Activated CD8-positive, alpha-beta memory T cell treated with anti-CD3 and anti-CD28 coated beads for 1 hour (primary cell): ENCODE results near the gene MMRN1.

Experiments used
- DNase-seq, 2 donors: peaks; one replicate each; pipeline ENCODE4 v3.0.0-alpha.2; 2020; ENCODE audit warnings: low read depth in 1 of 2; ENCODE audit errors: extremely low read depth in 1 of 2

Gene MMRN1

DNA sequence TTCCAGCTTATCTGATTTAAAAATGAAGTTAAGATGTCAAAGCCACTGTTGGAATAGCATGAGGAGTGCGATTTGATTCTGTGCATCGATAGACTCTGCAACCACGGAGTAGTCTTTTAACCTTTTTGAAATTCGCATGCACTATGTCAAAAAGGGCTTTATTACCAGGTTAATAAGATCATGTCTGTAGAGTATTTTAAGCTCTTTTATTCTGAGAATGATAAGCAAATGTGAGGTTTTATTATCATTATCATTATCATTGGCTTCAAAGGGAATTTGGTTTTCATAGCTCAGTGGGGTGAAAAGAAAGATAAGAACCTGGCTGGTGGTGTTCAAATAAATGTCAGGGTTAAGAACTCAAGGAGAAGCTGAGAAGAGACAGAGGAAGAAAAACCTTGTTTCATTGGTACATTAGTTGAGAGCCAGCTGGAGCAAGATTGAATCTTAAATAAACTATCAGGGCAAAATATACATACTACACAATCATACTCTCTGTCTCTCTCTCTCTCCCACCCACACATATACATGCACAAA, 102.6 kb downstream of the MMRN1 start:
- DNase-seq: no peak

DNA sequence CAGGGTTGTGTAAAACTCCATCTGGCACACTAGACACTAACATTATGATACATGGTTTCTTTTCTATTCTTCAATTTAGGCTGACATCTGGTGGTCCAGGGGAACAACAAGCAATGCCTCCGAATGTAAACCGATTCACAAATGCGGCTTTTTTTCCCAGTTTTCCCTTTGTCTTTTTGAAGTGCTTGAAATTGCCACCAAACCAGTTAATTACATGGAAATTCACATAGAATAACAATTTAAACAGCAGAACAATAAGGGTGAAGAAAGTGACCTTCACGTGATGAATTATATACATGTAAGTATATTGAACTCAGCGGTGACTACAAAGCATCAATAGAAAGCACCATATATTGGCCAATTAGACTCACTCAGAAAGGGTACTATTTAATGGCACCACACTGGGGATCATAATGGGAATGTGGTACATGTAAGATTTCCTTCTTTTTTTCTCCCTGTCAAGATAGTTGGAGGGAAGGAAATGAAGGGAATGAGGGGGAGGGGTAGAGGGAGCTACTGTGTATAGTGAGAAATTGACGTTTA, 103.9 kb downstream of the MMRN1 start:
- DNase-seq: no peak

DNA sequence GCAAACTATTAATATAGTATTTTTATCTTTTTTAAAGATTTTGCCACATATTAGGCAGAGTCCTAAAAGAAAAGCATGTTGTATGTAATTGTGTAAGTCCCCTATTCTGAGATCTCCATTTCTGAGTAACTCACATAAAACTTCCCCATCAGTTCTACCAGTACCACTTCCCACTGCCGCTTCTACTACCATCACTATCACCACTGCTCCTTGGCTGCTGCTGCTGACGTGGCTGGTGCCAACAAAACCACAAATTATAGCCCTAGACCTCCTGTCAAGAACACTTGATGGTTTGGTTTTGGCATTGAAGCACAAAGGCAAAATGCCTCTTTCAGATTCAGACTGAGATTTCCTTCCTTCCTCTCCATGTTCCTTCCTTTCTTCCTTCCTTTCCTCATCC, 106.4 kb downstream of the MMRN1 start:
- DNase-seq: no peak

DNA sequence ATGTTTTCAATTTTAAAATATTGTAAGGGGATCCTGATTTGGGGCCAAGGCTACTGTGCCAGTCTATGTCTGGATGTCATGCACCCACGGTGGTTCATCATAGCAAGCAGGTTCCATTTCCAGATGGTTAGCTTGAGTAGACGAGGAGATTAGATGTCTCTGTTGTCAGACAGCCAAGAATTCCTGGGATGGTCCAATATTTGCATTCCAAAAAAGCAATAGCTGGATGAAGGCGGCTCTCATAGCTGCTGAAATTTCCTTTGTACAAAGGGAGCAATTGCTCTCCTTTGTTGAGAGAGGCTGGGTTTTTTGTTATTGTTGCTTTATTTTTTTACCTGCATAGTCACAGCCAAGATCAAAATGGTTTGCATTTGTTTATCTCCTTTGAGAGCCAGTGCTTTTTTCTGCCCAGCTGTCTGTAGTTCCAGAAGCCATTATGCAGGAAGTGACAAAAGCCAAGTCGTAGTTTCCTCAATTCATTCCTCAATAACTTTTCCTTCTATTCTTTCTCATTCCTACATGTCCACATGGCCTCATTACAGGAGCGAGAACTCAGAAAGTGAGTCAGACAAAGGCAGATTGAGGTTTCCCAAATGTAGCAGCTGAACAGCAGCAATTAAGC, 107.9 kb downstream of the MMRN1 start:
- DNase-seq: no peak
